ENCODE results near the gene SLC19A1.

The SLC19A1 gene

DNA sequence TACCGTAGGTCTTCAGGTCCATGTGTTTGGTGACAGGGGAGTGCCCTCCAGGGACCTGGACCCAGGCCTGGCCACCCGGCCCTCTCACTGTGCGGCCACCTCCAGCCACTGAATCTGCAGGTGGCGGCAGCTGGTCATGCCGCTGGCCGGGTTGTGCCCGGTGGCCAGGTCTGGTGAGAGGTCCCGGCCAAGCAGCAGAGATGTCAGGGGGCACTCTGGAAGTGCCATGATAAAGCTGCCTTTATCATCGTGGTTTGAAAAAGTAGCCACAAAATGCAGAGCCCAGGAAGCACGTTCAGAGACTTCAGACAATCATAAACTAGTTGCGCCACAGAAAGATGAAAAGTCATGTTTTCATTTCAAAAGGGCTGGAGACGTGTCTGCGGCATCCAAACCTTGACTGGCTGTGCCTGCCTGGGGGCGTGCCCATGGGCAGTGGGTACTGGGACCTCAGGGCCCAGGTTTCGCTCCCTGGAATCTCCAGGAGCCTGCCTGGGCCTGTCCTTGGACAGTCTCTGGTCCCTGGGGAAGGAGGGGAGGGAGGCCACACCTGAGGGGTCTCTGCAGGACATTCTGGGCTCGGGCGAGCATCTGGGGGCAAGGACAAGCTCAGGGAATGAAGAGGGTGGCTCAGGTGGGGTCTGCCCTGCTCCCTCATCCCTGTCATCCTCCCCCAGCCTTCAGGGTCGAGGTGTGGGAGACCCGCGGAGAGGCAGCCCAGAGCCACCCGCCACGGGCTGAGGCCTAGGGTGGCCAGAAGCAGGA is 92.4 kb downstream of the SLC19A1 start:
- DNase-seq: no peak

DNA sequence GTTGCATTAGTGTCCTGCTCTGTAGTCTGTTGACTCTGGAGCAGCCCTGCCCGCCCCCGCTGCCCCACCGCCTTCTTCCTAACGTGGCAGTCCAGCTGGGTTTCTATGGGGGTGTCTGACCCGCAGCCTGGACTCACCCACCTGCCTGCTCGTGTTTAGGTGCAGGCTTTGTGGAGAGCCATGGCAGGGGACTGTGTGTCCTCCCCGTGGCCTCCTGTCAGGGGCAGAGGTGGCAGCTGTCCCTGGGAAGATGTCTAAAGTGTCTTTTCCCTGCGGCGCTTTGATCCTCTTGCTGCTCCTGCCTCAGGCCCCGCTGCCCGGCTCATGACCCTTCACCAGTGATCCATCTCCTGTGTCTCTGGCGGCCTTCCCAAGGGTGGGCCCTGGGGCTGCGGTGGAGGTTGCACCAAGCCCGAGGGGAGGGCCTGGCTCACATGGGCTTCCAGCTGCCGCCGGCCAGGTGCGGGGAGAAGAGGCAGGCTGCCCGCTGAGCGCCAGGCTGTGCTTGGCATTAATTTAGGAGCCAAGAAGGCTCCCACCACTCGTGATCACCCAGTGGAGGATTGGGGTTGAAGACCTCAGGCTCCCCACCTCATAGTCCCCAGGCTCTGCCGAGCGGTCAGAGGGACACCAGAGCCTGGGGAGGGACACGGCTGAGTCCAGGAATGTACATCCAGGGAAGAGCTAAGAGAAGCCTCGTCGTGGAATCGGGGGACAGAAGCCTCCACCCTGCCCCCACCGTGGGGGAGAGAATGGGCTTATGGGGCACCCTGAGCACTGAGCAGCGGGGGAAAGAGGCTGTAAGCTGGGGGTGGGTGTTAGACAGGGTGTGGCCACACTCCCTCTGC is 93.2 kb downstream of the SLC19A1 start:
- DNase-seq: no peak

DNA sequence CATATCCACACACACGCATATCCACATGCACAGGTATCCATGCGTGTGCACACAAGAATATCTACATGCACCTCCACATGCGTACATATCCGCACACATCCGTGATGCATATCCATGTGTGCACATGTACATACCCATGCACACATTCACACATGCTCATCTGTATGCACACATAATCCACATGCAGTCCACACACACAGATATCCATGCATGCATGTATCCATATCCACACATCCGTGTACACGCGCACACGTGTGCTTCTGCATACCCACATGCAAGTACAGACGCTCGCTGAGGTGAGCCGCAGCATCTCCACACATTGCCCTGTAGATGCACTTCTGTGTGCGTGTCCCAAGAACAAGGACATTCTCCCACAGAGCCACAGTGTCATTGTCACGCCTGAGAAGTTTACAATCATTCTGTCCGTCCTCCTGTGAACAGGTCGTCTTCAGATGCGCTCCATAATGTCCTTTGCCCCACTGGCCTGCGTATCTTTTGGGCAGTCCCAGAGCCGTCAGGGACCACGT is 93.9 kb downstream of the SLC19A1 start:
- no peak for DNase-seq

Measured in fibroblast of upper back skin (primary cell).